NAMALWA (cell line): ENCODE data around the gene KRT71.
A peak's percentile ranks its signal among the peaks of the same experiment; 100 is the strongest.
"Not testable (repeated sequence)": the region's sequence is repeated elsewhere in the genome, so short reads cannot be mapped to it uniquely, and the experiment has no call there.

Source experiments
- DNase-seq: peaks from one replicate; pipeline ENCODE4 v3.0.0-alpha.2; 2015; ENCODE audit warnings: low spot score

The KRT71 gene

DNA sequence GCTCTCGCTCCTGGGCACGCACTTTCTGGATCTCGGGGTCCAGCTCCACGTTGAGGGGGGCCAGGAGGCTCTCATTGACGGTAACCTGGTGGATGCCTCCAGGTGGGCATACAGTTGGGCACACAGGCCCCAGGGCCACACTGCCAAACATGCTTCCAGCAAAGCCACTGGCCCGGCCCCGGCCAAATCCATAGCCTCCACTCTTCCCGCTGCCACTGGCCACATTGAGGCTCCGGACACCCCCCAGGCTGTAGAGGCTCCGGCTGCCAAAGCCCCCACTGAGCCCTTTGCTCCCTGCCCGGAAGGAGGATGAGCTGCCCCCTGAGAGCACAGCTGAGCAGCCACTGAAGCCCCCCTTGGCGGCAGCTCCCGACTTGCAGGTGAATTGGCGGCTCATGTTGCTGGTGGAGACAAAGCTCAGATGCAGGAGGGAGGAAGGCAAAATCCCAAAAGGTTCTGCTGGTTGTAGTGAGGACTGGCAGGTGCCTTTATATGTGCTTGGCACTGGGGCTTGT is at the start of gene KRT71:
KRT71 (minus strand) TSS at position 465 of the 515 bp plus-strand sequence; CDS start at position 397, 68 bp downstream.
- DNase-seq = no peak

DNA sequence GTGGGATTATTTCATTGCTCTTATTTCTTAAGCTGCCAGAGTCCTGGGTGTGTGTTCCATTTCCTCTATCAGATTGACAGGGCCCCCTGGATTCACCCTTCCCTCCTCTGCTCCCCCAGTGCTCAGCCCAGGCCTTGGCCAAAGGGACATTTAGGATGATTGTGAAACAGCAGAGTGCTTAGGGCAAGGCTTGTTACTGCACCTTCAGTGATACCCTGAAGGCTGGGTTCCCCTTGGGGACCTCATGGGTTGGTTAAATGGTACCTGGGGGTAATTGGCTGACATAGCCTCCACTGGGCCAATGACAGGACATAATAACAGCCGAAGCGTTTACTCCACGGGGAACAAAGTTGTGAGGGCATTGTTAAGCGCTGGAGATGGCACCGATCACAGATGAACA is 49.6 kb upstream of the KRT71 start:
- no peak for DNase-seq

DNA sequence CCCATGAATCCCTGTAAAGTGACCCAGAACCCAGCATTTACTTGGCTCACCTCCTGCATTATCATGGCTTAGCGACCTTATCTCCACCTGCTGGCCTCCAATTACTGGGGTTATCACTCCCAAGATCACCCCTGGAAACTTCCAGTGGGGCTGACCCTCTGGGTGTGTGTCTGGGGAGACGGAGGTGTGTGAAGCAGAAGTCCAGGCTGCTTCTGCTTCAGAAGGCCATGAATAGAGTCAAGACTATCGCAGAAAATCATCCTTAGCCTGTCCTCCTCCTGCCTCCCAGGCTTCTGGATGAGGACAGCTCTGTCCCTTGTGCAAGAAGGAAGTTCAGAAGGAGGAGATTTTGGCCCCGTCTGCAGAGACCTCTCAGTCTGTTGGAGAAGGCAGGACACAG is 48.7 kb upstream of the KRT71 start:
- DNase-seq = no peak

DNA sequence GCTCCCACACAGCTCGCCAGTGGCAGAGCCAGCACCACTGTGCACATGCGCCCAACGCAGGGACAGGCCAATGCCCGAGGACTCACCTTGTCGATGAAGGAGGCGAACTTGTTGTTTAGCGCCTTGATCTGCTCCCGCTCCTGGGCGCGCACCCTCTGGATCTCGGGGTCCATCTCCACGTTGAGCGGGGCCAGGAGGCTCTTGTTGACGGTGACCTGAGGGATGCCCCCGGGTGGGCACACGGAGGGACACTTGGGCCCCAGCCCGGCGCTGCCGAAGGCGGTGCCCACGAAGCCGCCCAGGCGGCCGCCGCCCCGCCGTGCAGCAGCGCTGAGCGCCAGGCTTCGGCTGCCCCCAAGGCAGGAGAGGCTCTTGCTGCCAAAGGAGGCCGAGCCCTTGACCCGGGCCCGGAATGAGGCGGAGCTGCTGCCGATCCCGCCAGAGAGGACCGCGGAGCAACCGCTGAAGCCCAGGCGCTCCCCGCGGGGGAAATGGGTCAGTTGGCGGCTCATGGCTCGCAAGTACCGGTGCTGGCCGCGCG is 48.1 kb upstream of the KRT71 start, which contains the start of gene KRT72:
KRT72 (minus strand) TSS at position 523 of the 541 bp plus-strand sequence; CDS start at position 512, 11 bp downstream.
- DNase-seq = no peak

DNA sequence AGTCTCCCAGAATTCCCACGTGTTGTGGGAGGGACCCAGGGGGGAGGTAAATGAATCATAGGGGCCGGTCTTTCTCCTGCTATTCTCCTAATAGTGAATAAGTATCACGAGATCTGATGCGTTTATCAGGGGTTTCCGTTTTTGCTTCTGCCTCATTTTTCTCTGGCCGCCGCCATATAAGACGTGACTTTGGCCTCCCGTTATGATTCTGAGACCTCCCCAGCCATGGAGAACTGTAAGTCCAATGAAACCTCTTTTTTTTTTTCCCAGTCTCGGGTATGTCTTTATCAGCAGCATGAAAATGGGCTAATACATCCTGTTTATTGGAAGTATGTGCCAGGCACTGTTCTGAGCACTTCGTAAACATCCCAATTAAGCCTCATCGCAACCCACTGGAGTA is 47.5 kb upstream of the KRT71 start:
- no peak for DNase-seq

DNA sequence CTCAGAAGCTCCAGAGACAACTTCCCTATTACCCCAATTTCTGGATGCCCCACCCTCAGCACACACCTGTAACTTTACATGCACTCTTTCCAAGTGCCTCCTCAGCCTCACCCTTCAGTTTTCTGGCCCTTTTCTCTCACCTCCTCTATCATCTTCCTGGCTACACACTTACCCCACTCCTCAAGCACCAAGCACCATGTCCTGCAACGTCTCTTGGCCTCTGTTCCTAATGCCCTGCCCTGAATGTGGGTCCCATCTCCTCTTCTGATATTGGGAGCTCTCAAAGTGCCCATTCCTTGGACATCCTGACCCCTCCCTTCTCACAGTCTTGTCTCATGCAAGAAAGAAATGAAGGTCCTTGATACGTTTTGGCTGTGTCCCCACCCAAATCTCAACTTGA is 47.1 kb upstream of the KRT71 start:
- DNase-seq = no peak

DNA sequence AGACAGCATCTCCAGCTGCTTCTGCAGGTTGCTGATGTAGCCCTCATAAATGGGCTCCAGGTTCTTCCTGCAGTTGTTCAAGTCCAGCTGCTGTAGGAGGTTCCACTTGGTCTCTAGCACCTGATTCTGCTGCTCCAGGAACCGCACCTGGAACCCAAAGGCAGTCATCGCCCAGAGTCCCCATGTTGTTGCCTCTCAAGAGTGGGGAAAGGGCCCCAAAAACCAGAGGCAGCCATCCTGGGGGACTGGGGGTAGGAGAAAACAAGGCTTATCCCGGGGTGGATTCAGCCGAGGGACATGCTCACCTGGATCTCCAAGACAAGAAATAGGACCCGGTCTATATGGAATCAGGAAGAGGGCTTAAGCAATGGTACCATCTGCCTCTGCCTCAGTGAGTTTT is 46.0 kb upstream of the KRT71 start:
- no peak for DNase-seq

DNA sequence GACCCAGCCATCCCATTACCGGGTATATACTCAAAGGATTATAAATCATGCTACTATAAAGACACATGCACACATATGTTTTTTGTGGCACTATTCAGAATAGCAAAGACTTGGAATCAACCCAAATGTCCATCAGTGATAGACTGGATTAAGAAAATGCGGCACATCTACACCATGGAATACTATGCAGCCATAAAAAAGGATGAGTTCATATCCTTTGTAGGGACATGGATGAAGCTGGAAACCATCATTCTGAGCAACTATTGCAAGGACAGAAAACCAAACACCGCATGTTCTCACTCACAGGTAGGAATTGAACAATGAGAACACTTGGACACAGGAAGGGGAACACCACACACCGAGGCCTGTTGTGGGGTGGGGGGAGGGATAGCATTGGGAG is 41.3 kb upstream of the KRT71 start:
- DNase-seq = not testable (repeated sequence)

DNA sequence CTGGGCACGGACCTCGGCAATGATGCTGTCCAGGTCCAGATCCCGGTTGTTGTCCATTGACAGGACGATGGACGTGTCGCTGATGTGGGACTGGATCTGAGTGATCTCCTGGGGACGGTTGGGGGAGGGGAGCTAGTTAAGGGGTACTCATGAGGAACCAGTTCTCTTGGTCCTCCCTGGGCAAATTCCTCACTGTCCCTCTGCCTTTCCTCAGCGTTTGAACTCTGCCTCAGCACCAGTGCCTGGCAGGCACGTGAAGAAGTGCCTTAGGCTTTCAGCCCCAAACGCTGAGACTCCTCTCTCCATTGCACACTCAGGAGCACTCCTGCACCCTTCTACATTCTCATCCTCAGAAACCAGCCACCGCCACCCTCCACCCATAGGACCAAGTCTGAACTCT is 38.6 kb upstream of the KRT71 start:
- DNase-seq = no peak

DNA sequence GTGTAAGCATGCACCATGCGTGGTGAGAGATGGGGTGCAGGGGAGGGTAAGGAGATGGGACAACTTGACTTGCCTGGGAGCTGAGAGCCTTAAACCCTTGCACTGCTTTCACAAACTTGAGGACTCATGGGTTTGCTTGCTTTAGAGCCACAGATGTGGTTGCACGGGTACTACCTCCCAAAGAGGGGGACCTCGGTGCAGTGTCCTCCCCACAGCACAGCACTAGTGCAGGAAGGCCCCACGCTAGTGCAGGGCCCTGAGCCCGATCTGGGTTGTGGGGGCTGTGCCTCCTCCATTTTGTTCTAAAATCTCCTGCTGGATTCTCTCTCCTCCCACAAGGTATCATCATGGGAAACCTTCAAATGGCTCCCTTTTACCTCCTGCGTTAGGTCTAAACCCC is 37.1 kb upstream of the KRT71 start:
- no peak for DNase-seq

DNA sequence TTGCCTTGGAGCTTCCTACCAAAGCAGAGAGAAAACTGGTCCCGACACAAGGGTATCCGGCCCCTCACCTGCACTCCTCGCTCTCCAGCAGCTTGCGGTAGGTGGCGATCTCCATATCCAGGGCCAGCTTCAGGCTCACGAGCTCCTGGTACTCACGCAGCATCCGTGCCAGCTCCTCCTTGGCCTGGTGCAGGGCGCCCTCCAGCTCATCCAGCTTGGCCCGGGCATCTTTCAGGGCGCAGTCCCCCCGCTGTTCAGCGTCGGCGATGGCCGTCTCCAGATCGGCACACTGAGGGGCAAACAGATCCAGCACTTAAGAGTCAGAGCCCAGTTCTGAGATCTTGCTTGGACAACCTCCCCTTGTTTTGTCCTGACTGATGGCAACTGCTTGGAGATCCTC is 34.6 kb upstream of the KRT71 start:
- no peak for DNase-seq

DNA sequence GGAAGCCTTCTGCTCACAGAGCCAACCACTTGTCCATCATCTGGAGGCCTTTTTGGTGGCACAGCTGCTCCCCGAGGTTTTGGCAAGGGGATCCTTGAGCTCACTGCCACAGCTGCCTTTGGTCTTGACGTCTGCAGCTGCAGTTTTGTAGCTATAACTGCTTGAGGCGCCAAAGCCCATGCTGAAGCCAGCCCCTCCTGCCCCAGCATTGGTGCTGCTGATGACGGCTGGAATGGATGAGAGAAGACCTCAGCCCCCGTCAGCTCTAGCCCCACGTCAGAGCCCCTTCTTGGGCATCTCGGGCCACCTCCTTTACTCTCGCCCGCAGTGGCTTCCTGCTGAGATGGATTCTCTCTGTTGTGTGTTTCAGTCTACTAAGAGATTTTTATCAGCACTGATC is 33.0 kb upstream of the KRT71 start:
- DNase-seq = no peak

DNA sequence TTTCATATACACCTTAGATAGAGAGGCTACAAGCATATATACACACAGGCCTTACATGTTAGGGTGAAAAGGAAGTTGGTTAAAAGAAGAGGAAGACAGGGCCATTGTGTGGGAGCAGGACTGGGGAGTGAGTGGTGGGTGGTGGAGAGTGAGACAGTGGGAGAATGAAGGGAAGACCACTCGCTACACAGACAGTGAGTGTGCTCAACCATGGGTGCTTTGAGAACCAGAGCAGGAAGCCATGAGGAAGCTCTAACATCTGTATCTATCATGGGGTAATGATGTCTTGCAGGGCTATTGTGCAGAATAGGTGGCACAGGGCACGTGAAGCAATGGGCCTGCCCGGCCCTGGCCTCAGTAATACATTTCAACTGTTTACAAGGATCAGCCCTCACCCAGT is 32.1 kb upstream of the KRT71 start:
- no peak for DNase-seq

DNA sequence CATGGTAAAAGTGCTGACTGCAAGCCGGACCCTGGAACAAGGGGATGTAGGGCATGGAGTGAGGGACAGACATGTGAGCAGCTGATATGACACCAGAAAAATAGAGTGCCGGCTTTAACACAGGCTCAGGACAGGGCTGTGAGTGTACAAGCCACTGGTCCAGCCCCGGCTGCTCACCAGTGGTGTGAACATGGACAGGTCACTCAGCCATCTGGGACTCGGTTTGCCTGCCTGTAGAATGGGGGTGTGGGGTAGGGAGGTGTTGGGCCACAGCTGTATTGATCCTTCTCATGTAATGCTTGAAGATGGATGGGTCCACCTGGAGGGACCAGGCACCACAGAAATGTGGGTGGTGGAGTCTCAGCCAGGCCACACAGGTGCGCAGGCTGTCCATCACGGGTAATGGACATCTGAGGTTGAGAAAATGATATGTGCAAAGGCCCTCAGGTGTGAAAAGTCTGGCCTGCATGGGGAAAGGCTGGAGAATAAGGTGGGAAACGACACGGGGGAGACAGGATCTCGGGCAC is 31.3 kb upstream of the KRT71 start:
- no peak for DNase-seq

DNA sequence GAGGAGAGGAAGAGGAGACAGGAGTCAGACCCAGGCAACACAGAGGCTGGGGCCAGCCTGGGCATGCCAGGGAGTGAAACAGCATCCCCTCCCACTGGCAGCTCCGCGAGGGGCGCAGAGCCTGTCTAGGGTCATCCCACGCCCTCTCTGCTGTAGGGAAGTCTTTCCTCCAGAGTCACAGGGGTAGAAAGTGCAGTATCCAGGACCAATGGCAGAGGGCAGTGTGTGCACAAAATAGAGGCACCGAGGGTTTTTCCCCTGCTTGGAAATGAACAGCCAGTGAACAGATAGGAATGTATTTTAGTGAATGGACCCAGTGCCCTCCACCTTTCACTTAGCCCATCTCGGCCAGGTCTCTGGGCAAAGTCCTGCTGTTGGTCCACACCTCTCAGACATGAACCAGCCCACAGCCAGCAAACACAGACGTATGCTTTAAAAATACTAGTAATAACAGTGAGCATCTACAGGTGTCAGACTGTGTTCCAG is 30.1 kb upstream of the KRT71 start:
- peak; percentile 71 for DNase-seq

DNA sequence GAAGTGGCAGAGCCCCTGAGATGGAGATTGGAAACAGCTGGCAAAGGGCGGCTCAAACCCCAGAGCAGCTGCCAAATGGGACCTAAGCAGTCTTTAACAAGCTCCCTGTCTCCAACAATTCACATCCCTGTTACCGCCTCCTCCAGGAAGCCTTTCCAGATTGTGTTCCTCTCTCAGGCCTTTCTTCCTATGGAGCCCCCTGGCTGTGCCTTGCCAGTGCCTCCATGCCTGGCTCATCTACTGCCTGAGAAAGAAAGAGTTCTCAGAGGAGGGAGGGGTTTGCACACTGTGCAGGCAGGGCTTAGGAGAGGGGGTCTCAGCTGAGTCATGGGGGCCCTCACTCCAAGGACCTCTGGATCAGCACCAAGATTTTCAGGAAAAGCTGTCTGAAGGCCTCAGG is 29.5 kb upstream of the KRT71 start:
- DNase-seq = no peak

DNA sequence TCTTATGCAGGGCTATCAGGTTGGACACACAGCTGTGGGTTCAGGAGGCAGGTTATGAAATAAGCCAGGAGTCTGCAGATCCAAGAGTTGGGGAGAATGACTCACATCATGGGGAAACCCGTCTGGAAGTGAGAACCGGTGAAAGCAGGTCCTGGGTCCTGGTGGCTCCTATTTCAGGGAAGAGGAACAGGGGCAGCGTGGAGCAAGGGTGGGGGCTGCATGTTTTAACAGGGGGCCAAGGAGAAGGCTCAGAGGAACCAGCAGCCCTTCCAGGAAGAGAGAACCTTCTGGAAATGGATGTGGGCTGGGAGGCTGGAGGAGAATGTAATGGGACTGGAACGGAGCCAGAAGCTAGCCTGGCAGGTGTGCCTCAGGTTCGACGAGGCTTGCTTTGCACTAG is 28.5 kb upstream of the KRT71 start:
- DNase-seq = no peak

DNA sequence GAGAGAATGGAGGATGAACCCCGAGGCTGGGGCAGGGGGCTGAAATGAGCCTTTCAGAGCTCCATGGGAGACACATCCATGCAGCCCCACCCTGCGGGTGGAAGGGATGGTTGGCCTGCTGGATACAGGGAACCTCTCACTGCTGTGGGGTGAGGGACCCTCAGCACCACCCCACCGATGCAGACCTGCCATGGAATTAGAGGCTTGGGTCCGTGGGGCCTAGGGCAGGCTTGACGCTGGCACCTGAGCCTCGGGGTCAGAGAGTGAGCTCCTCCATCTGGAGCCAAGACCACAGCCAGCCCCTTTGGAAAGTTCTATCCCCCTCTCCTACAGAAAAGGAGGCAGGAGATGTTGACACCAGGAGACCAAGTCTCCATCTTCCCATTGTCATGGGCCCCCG is 28.1 kb upstream of the KRT71 start:
- DNase-seq = no peak

DNA sequence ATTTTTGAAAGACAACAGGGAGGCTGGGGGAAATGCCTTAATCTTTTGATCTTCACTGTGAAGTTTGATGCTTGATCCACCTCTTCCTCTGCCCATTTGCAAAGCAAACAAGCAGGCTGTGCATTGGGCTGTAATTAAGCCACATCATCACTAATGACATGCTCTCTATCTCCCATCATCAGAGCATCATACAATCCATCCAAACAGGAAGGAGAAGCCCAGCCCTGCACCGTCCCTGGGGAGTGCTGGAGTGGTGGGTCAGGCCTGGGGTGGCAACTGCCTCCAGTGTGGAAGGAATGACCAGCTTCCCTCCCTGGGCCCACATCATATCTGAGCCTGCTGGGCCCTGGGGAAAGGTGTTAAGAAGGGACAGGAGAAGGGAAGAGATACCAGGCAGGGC is 27.6 kb upstream of the KRT71 start:
- no peak for DNase-seq

DNA sequence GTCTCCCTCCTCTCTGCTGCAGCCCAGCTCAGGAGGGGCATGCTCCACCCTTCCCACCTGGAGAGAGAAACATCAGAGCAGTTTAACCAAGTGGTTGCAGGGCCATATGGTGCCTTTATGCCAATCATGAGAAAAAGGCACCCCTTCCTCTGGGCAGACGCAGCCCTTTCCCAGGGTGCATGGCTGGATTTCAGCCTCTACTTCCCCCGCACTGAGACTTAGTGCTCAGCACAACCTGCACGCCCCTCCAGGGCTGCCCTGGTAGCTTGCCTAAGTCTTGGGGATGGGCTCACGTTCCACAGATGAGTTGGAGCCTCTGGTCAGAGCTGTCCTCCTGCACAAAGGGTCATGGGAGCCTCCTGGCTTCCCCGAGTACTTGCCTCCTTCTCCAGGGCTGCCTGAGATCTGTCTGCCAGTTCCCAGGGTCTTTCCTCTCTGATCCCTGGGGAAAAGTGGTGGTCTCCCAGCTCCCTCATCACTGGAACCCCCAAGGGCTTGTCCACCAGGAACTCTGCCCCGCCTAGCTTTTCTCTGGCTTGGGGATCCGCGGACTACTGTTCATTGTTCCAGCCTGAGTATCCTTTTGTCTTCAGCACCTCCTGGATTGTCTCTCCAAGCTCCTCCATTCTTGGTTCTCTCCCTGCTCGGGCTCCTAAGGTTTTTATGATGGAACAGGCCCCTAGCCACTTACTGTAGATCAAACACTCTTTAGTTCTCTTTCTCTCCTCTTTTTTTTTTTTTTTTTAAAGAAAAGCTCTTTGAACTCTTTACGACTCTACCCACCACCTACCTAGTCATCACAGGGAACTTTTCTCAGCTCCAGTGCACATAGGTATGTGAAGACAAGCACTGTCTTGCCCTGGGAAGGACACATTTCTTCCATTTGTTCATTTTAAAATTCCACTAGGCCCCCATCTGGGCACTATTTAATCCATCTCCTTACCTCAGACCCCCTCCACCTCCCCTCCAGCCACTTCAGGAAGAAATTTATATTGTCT is 26.8 kb upstream of the KRT71 start:
- no peak for DNase-seq

DNA sequence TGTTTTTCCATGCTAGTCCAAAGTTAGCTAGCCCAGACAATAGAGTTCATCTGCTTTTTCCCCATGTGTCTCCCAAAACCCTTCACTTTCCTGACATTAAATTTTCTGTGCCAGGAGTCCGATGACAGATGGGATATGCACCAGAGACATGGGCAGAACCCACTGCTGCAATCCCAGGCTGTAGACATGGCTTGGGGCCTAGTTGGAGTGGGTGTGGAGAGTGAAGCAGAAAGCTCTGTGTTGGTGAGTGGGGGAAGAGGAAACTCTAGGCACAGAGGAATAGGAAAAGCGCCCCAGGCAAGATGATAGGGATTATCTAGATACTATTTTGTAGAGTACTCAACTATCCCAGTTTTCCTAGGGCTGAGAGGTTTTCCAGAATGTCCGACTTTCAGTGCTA is 25.5 kb upstream of the KRT71 start:
- DNase-seq = no peak

DNA sequence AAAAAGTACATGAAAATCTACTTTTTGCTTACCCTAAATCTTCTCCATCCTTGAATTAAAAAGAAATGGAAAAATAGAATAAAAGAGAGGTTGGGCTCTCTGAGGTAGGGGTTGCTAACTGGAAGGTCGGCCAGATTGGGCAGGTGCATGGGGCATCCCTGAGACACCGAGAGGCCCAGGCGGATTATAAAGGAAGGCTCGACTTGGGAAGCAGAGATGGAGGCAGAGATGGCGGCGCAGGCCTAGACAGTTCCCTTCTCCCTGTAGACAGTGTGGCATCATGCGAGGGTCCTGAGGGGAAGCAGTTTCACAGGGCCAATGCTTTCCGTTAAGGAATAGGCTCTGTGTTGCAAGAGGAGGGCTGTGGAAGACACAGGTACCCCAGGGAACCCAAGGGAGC is 24.4 kb upstream of the KRT71 start:
- no peak for DNase-seq

DNA sequence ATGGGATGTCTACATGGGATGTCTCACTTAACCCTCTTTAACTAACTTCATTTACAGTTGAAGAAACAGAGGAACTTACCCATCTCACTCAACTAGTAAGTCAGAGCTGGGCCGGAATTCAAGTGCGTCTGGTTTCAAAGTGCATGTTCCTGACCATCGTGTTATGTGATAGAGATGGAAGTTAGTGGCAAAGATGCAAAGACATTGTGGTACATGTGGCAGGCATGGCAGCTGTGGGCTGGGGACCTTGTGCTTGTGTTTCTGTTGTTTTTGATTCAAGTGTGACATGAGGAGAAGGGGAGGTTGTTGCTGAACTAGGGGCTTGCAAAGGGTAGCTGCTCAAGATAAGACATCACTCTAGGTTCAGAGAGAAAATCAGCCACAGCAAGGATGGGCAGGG is 23.0 kb upstream of the KRT71 start:
- DNase-seq = no peak
